HG02798 (cell line): ENCODE results near the gene TIA1.
"Not testable (repeated sequence)": the region's sequence is repeated elsewhere in the genome, so short reads cannot be mapped to it uniquely, and the experiment has no call there.

ENCODE experiments used
- ATAC-seq: cut with Tn5 transposase; IDR thresholded peaks from one replicate; pipeline ENCODE4 v1.9.1; 2021; ENCODE audit warnings: mild to moderate bottlenecking; ENCODE audit not compliant: unreplicated experiment, poor library complexity

The TIA1 gene, protein sequence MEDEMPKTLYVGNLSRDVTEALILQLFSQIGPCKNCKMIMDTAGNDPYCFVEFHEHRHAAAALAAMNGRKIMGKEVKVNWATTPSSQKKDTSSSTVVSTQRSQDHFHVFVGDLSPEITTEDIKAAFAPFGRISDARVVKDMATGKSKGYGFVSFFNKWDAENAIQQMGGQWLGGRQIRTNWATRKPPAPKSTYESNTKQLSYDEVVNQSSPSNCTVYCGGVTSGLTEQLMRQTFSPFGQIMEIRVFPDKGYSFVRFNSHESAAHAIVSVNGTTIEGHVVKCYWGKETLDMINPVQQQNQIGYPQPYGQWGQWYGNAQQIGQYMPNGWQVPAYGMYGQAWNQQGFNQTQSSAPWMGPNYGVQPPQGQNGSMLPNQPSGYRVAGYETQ

DNA sequence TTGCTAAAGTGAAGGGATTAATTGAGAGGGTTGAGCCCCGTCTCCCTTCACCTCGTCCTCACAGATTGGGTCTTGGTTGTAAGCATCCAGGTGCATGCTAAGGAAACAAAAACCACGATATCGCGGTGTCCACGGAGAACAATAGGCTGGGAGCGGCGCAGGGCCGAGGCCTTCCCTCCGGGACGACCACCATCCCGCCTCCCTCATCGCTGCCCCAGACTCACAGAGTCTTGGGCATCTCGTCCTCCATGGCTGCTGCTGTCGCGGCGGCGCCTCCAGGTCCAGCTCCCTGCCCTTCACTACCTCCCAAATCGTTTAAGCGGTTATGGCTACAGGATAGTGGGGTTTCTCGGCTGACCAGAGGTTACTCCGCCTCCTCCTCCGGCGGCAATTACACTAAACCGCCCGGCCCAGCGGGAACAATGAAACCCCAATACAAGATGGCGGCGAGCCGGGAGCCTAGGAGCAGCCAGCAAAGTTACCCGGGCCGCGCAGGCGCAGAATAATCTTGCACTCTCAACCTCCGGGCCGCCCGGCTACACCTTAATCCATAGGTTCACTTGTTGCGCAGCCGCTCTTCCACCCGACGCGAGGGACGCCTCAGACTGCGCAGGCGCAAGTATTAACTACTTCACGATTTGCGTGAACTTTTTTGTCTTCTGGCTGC lies at the start of gene TIA1:
TIA1 (minus strand) TSS at position 448 of the 667 bp plus-strand sequence; CDS start at position 250, 198 bp downstream.
- ATAC-seq, result peak; percentile 98

DNA sequence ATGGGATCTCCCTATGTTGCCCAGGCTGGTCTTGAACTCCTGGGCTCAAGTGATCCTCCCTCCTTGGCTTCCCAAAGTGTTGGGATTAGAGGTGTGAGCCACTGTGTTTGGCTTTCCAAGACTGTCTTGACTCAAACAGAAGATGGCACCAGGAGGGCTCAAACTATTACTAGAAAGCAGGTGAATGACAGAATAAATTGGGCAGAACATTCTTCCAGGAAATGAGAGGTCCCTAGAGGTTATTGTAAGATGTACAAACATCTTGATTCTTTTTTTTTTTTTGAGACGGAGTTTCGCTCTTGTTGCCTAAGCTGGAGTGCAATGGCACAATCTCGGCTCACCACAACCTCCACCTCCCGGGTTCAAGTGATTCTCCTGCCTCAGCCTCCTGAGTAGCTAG lies 49.4 kb upstream of the TIA1 start:
- not testable (repeated sequence) for ATAC-seq

DNA sequence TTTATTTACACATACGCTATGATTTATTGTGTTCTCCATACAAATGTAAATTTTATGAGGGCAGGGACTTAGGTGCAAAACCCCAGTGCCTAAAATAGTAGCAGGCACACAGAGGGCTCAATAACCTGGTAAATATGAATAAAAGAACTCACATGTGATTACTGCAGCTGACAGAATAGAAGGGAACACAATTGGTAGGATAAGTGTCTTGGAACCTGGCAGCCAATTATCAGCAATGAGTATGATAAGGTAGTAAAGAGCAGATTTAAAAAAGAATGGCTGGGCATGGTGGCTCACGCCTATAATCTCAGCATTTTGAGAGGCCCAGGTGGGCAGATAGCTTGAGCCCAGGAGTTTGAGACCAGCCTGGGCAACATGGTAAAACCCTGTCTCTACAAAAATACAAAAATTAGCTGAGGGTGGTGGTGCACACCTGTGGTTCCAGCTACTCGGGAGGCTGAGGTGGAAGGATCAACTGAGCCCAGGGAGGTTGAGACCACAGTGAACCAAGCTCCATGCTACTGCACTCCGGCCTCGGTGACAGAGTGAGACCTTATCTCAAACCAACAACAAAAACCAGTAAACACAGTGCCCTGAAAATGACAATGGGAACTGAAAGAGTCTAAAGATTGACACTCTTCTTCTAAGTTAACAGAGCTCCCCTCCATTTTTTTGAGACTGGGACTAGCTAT lies 35.2 kb upstream of the TIA1 start:
- no peak for ATAC-seq

DNA sequence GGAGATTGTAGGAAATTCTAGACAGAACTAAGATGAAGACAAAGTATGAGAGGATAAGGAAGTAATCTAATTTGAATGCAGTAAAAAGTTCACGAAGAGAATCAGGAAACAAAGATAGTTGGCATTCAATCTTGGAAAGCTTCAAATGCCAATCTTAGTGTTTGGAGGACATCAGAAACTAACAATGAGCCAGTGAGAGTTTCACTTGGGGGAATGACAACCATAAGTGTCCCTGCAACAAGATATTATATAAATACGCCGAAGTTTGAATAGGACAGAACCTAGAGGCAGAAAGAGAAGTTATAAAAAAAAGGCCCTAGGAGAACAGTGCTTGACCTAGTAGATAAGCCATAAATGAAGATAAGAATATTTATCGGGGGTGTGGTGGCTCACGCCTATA lies 34.0 kb upstream of the TIA1 start:
- ATAC-seq, result no peak

DNA sequence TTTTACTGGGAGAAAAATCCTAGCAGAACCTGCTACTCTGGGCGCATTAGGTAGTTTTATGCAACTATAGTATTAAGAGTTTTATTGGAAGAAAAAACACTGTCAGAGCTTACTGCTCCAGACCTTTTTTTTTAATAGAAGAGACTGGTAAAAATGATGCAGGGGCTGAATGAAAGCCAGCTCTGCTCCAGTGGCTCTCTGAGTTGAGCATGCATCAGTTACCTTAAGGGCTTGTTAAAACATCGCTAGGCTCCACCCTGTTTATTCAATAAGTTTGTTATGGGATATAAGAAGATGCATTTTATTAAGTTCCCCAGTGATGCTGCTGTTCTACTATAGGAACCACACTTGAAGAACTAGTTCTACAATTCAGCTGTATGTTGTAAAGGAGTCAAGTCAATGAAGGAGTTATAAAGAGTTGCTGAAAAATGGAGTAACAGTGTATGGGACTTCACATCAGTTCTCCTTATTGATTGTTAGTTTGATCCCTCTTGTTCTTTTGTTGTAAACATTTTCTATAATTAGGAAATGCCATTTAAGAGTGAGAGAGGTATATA lies 31.9 kb upstream of the TIA1 start:
- ATAC-seq, result no peak

DNA sequence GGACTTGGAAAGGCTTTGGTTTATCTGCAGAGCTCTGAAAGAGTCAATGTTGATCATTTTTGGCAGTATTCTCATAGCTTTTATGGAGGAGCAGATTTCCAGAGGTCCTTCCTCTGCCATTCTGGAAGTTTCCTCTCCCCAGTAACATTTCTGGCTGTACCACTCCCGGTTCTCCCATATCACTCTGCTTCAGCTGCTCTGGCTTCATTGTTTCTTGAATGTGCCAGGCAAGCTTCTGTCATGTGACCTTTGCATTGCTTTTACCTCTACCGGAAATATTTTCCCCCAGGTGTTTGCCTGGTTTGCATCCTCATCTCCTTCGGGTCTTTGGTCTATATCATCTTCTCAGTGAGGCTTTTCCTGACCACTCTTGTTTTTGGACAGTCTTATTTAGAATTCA lies 21.9 kb upstream of the TIA1 start:
- ATAC-seq, result no peak

DNA sequence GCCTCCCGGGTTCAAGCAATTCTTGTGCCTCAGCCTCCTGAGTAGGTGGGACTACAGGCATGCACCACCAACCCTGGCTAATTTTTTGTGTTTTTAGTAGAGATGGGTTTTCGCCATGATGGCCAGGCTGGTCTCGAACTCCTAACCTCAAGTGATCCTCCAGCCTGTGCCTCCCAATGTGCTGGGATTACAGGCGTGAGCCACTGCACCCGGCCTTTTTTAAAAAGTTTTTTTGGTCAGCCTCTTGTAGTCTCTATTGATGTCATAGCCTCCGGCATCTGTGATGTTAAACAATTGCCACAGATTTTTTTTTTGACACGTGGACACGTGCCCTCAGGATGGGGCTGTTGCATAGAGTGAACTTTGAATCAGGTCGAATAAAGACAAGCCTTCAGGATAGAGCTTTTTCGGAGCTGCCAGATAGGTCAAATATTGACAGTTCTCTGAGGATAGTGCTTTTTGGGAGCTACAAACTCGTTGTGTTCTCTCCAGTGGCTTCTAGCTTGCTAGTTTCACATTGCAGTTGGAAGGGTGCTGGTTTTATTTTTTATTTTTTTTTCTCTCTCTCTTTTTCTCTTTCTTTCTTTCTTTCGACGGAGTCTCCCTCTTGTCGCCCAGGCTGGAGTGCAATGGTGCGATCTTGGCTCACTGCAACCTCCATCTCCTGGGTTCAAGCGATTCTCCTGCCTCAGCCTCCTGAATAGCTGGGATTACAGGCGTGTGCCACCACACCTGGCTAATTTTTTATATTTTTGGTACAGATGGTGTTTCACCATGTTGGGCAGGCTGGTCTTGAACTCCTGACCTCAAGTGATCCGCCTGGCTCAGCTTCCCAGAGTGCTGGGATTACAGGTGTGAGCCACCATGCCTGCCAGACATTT lies 21.2 kb upstream of the TIA1 start:
- ATAC-seq, result not testable (repeated sequence)

DNA sequence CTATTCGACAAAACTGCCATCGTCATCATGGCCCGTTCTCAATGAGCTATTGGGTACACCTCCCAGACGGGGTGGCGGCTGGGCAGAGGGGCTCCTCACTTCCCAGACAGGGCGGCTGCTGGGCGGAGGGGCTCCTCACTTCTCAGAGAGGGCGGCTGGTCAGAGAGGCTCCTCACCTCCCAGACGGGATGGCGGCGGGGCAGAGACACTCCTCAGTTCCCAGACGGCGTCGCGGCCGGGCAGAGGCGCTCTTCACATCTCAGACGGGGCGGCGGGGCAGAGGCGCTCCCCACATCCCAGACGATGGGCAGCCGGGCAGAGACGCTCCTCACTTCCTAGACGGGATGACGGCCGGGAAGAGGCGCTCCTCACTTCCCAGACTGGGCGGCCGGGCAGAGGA lies 18.5 kb upstream of the TIA1 start:
- ATAC-seq, result not testable (repeated sequence)

DNA sequence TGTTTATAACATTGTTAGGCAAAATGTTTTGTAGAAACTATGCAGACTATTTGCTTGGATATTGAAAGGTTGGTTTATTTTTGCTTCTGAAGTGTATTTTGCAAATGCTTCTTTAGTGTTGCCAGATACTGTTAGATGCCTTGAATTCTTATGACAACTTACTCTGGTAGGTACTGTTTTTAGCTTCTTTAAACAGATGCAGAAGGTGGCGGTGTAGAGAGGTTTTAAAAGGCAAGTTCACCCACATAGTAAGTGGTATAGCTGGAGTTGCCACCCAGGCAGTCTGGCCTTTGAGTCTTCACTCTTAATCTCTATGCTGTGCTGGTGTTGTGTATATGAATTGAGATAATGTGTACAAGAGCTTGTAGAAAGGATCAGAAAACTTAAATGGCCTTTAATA lies 13.1 kb upstream of the TIA1 start:
- ATAC-seq, result no peak

DNA sequence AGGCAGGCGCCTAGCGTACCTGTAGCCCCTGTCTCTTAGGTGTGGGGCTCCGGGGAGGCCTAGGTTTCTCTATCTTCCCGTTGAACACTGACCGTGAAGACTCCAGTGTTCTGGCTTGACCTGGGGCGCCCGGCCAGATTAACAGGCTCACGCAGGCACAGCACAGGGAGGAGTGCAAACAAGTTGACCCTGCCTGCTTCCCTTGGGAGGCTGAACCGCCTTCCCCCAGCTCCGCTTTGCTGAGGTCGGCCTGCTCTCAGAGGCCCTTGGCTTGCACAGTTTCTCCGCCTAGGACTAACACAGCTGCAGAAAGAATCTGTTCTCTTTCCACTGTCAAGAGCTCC lies 10.1 kb upstream of the TIA1 start:
- no peak for ATAC-seq

DNA sequence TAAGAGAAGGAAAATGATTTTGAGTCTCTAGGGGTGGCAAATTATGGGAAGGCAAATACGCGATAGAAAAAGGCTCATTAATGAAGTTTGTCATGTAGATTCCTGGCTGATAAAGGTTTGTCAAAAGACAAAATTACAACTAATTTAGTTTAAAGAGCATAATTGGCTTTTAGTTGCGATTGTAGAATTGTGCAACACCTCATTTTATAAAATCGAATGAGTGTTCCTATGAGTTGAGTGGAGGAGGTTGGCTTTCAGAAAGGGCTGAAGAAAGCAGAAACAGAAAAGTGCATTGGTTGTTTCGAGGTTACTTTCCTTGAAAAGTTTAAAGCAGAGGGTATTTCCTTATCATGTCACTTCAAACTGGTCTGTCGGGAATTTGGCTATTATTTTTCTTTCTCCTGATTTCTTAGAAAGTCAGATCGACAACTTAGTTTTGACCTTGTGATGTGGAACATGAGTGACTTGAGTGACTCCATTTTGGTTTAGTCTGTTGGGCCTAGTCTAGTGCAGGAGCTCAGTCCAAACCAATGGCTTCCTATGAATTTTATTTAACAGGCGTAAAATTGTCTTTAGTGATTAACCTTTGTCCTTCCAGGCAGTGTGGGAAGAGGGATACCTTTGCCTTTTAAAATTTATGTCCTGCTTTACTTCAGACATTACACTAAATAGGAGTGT lies 7.3 kb upstream of the TIA1 start:
- no peak for ATAC-seq

DNA sequence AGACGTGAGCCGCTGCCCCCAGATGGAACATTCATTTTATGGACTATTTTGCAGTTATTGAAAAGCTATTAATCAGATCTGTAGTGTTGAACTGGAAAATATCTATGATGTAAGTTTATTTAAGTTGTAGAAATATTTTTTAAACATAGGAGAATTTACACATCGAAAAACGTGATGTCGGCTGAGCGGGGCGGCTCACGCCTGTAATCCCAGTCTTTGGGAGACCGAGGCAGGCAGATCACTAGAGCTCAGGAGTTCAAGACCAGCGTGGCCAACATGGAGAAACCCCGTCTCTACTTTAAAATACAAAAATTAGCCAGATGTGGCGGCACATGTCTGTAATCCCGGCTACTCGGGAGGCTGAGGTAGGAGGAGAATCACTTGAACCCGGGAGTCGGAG lies 2.0 kb upstream of the TIA1 start:
- ATAC-seq, result no peak

DNA sequence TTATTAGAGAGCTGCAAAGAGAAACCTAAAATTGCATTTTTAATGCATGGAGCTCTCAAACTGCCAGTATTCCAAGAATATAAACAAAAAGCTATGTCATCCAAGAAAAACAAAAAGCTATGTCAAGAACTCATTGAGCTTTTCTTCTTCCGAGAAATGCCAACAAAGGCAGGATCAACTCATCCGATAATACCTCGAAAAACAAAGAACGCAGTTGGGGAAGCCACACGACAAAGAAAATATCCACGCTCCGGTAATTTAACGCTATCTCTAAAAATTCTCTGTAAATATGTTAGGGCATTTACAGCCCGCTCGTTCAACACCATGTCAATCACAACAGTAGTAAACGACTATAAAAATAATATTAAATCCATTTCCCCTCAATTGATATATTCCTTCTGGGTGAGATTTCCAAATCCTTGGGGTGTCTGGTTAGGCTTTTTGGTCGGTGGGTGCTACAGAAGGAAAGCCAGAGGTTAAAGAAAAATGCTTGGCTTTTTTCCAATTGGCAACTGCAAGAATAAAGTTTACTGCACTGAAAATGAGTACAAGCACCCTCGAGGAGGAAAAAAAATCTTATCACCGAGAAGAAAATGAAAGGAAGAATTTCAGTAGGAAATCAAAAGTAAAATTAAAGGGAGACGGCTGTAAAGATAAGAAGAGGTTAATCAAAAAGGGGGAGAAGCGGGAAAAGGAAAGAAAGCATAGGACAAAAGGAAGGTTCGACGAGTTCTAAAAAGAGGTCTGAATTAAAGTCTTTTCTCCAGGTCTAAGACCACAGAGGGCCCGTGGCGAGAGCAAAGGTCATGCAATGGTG lies 856 bp downstream of the TIA1 start:
- ATAC-seq, result no peak

DNA sequence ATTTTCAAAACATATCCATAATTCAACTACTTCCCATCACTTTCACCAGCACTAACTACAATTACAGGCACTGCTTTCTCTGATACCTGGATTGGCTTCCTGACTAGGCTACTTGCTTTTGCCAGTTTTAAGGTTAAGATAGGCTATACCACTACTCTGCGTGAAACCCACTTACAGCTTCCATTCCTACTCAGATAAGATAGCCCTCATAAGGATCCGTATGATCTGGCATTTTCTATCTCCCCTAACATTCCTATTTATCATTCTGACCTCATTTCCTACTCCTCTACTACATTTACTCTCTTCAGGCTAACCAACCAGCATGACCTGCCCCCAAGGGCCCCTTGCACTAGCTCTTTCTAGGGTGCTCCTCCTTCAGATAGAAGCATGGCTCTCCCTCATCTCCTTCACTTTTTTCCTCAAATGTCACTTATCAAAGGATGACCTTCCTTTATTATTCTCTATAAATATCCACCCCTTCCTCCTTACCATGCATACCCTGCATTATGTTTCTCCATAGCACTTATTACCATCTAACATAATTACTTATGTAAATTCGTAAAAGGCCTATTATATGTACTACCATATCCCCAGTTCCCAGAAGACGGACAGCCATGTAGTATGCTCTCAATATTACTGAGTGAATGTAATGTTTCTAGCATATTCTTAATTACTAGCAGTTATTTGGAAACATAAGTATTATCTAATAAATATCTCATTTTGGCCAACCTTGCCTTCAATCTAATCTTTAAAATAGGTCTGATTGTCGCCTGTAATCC lies 4.4 kb downstream of the TIA1 start:
- ATAC-seq, result no peak

DNA sequence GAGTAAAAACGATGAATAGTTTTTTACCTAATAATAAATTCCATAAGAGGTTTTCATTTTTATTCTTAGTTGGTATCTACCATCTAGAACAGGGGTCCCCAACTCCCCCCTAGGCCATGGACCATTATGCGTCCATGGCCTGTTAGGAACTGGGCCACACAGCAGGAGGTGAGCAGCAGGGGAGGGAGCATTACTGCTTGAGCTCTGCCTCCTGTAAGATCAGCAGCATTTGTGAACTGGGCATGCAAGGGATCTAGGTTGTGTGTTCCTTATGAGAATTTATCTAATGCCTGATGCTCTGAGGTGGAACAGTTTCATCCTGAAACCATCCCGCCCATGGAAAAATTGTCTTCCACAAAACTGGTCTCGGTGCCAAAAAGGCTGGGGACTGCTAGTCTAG lies 5.9 kb downstream of the TIA1 start:
- ATAC-seq, result no peak

DNA sequence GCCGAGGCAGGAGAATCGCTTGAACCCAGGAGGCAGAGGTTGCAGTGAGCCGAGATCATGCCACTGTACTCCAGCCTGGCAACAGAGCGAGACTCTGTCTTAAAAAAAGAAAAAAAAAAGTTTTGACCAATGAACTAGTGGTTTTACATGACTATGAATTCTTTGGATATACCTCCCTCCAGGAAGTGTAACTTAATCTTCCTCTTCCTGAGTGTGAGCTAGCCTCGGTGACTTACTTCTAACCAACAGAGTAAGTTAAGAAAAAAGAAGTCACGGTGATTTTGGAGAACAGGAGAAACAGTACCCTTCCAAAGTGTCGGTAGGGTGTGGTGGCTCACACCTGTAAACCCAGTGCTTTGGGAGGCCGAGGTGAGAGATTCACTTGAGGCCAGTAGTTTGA lies 7.1 kb downstream of the TIA1 start:
- ATAC-seq, result no peak

DNA sequence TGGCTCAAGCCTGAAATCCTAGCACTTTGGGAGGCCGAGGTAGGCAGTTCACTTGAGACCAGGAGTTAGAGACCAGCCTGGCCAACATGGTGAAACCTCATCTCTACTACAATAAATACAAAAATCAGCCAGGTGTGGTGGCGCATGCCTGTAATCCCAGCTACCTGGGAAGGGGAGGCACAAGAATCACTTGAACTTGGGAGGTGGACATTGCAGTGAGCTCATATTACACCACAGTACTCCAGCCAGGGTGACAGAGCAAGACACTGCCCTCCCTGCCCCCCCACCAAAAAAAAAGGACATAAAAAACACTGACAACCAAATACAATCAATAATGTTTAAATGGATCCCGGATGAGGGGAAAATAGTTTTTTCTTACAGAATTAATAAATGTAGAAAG lies 7.8 kb downstream of the TIA1 start:
- ATAC-seq, result no peak

DNA sequence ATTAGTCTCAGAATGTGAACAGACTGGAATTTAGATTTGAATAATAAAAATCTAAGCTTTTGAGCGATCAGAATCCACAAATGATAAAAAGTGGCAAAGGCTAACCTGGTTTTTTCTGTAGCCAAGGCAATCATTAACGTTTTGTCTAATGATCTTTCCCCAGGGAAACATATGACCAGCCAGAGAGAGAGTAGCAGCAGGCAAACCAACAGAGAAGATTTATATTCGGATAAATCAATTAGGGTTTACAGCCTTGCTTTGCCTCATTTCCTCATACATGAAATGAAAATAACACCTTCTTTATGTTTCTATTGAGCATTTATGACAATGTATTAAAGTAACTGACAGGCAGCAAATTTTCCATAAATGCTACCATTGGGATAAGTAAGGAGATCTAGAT lies 14.5 kb downstream of the TIA1 start:
- ATAC-seq, result no peak
